H9 (cell line): Measurements from ENCODE around the gene ARHGEF1. TPM values are rescaled to one million over a fixed set of nuclear protein-coding genes. Genes with fewer than 3 reads are reported as not detected.

Experiments used
- DNase-seq: peaks from one replicate; pipeline ENCODE4 v3.0.0-alpha.2; 2017
- H2AFZ ChIP-seq: one replicate; pipeline ENCODE4 v1.6.1; 2013; ENCODE audit warnings: mild to moderate bottlenecking, low read length, control low read depth, moderate library complexity
- H2AK5ac ChIP-seq: 2 replicates; pipeline ENCODE4 v1.6.1; 2013; ENCODE audit warnings: low read length, control low read depth, mixed read lengths; ENCODE audit not compliant: insufficient read length
- H2BK120ac ChIP-seq: one replicate; pipeline ENCODE4 v1.6.1; 2013; ENCODE audit warnings: low read depth, mild to moderate bottlenecking, low read length, control low read depth, inconsistent platforms; ENCODE audit not compliant: poor library complexity, severe bottlenecking
- H2BK12ac ChIP-seq: 2 replicates; pipeline ENCODE4 v1.6.1; 2013; ENCODE audit warnings: low read length, control low read depth, mixed read lengths, low read depth; ENCODE audit not compliant: insufficient read length
- H2BK15ac ChIP-seq: 2 replicates; pipeline ENCODE4 v1.6.1; 2013; ENCODE audit warnings: low read depth, low read length, control low read depth
- H2BK20ac ChIP-seq: one replicate; pipeline ENCODE4 v1.6.1; 2013; ENCODE audit warnings: low read depth, mild to moderate bottlenecking, low read length, control low read depth, inconsistent platforms; ENCODE audit not compliant: poor library complexity, severe bottlenecking
- H2BK5ac ChIP-seq: 2 replicates; pipeline ENCODE4 v1.6.1; 2013; ENCODE audit warnings: low read length, control low read depth, mixed read lengths; ENCODE audit not compliant: insufficient read length
- H3K14ac ChIP-seq: 2 replicates; pipeline ENCODE4 v1.6.1; 2013; ENCODE audit warnings: low read length, control low read depth; ENCODE audit not compliant: insufficient read depth
- H3K18ac ChIP-seq: 2 replicates; pipeline ENCODE4 v1.6.1; 2013; ENCODE audit warnings: low read depth, mild to moderate bottlenecking, mixed read lengths, low read length, control low read depth; ENCODE audit not compliant: insufficient read length
- H3K23ac ChIP-seq: 2 replicates; pipeline ENCODE4 v1.6.1; 2013; ENCODE audit warnings: low read length, control low read depth, mixed read lengths, low read depth; ENCODE audit not compliant: insufficient read length
- H3K23me2 ChIP-seq: 2 replicates; pipeline ENCODE4 v1.6.1; 2013; ENCODE audit warnings: low read depth, mild to moderate bottlenecking, mixed read lengths, low read length, control low read depth; ENCODE audit not compliant: insufficient read length, poor library complexity, severe bottlenecking
- H3K27ac ChIP-seq: 2 replicates; pipeline ENCODE4 v1.5.1; 2013; ENCODE audit warnings: low read length, control low read depth, mixed read lengths, low read depth; ENCODE audit not compliant: insufficient read length
- H3K27me3 ChIP-seq: 2 replicates; pipeline ENCODE4 v1.6.1; 2013; ENCODE audit warnings: low read length, control low read depth, inconsistent platforms; ENCODE audit not compliant: insufficient read depth
- H3K4ac ChIP-seq: 2 replicates; pipeline ENCODE4 v1.6.1; 2013; ENCODE audit warnings: low read depth, mild to moderate bottlenecking, control low read depth, inconsistent platforms, low read length, moderate library complexity
- H3K4me1 ChIP-seq: 2 replicates; pipeline ENCODE4 v1.6.1; 2013; ENCODE audit warnings: low read length, control low read depth, inconsistent platforms; ENCODE audit not compliant: insufficient read depth
- H3K4me2 ChIP-seq: 2 replicates; pipeline ENCODE4 v1.6.1; 2013; ENCODE audit warnings: low read length, control low read depth, mixed read lengths; ENCODE audit not compliant: insufficient read length, insufficient read depth
- H3K56ac ChIP-seq: 2 replicates; pipeline ENCODE4 v1.6.1; 2013; ENCODE audit warnings: low read depth, mild to moderate bottlenecking, mixed read lengths, low read length, control low read depth; ENCODE audit not compliant: insufficient read length
- H3K79me1 ChIP-seq: 2 replicates; pipeline ENCODE4 v1.6.1; 2013; ENCODE audit warnings: low read depth, mild to moderate bottlenecking, moderate library complexity, low read length, control low read depth, inconsistent platforms; ENCODE audit not compliant: insufficient read depth, poor library complexity, severe bottlenecking
- H3K79me2 ChIP-seq: 2 replicates; pipeline ENCODE4 v1.6.1; 2013; ENCODE audit warnings: low read length, control low read depth, inconsistent platforms; ENCODE audit not compliant: insufficient read depth
- H3K9ac ChIP-seq: 2 replicates; pipeline ENCODE4 v1.6.1; 2013; ENCODE audit warnings: low read length, control low read depth, mixed read lengths; ENCODE audit not compliant: insufficient read length; ENCODE audit errors: extremely low read depth
- H3K9me3 ChIP-seq: one replicate; pipeline ENCODE4 v1.6.1; 2013; ENCODE audit warnings: low read depth, low read length, inconsistent platforms; ENCODE audit not compliant: control insufficient read depth
- H3T11ph ChIP-seq: one replicate; pipeline ENCODE4 v1.6.1; 2013; ENCODE audit warnings: mild to moderate bottlenecking, low read length, control low read depth, inconsistent platforms
- H4K20me1 ChIP-seq: one replicate; pipeline ENCODE4 v1.6.1; 2013; ENCODE audit not compliant: control insufficient read depth, insufficient read length, insufficient read depth
- H4K5ac ChIP-seq: 2 replicates; pipeline ENCODE4 v1.6.1; 2013; ENCODE audit warnings: low read depth, mild to moderate bottlenecking, mixed read lengths, low read length, control low read depth; ENCODE audit not compliant: insufficient read length
- H4K8ac ChIP-seq: replicated peaks from 2 replicates; pipeline ENCODE4 v1.6.1; 2013; ENCODE audit warnings: low read length, control low read depth, mixed read lengths, low read depth; ENCODE audit not compliant: insufficient read length
- H4K91ac ChIP-seq: 2 replicates; pipeline ENCODE4 v1.6.1; 2013; ENCODE audit warnings: low read depth, mild to moderate bottlenecking, moderate library complexity, mixed read lengths, low read length, control low read depth; ENCODE audit not compliant: insufficient read length
- H3K27ac Mint-ChIP-seq, 3 experiments: 2 replicates in 2 of 3; 3 replicates in 1 of 3; pipeline ENCODE4 v1.8.0; 2020 to 2021; ENCODE audit warnings: mixed read lengths in 3 of 3, mild to moderate bottlenecking in 1 of 3, moderate library complexity in 1 of 3
- H3K27me3 Mint-ChIP-seq: 2 replicates; pipeline ENCODE4 v1.8.0; 2021; ENCODE audit warnings: low read depth, mild to moderate bottlenecking, moderate library complexity, mixed read lengths
- H3K36me3 Mint-ChIP-seq, 3 experiments: 2 replicates in 2 of 3; 3 replicates in 1 of 3; pipeline ENCODE4 v1.8.0; 2020 to 2021; ENCODE audit warnings: low read depth in 3 of 3, mixed read lengths in 3 of 3; ENCODE audit not compliant: insufficient read depth in 1 of 3
- H3K4me1 Mint-ChIP-seq, 2 experiments: 2 replicates each; pipeline ENCODE4 v1.8.0; 2020; ENCODE audit warnings: mixed read lengths in 2 of 2
- H3K4me3 Mint-ChIP-seq, 2 experiments: 2 replicates in 1 of 2; 3 replicates in 1 of 2; pipeline ENCODE4 v1.8.0; 2020 to 2021; ENCODE audit warnings: mild to moderate bottlenecking in 2 of 2, mixed read lengths in 2 of 2, moderate library complexity in 1 of 2
- H3K9me3 Mint-ChIP-seq, 2 experiments: 2 replicates in 1 of 2; 3 replicates in 1 of 2; pipeline ENCODE4 v1.8.0; 2020; ENCODE audit warnings: mild to moderate bottlenecking in 2 of 2, mixed read lengths in 2 of 2, moderate library complexity in 1 of 2
- WGBS: extraction: QIAGEN DNeasy Blood & Tissue Kit; methylation state at CpG from one replicate; pipeline ENCODE4 v1.1.7; 2013; ENCODE audit warnings: missing lambda C conversion rate, low lambda C conversion rate, mixed read lengths; ENCODE audit not compliant: insufficient read length; ENCODE audit errors: extremely low coverage; 5-methylcytosine and 5-hydroxymethylcytosine counted together
- total RNA-seq: library from RNA; stranded (reverse); gene quantifications from 2 replicates; pipeline ENCODE4 v1.2.1, GENCODE V29; 2021
- TF ChIP-seq, protein P1 (sequence below): fragments of 200-600 bp; sonication (generic); conservative IDR thresholded peaks from 3 replicates; pipeline ENCODE4 v1.8.0; 2021; ENCODE audit warnings: antibody characterized with exemption, mild to moderate bottlenecking

ARHGEF1 gene
- total RNA-seq, 1 experiment from 2014 or later = 50.3 TPM

DNA sequence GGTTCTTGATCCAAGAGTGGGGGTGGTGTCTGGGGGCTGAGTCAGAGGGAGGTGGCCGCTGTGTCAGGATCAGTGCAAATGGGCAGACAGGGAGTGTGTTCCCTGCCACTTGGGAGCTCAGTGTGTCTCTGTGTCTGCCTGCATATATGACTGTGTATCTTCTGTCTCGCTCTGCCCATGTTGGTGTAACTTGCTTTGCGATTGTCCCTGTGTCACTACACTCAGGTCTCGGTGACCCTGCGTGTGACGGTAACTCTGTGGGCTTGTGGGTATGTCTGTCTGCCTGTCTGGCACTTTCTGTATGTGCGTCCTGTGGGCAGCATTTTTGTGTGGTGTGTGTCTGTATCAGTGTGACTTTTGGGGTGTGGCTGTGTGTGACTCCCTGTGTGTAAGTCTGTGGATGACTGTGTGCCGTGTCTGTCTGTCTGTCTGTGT lies 53.4 kb downstream of the ARHGEF1 start:
- no peak overlapping the region for H2AK5ac ChIP-seq
- peaks cover 4% of the 10 kb centered on the region for H3K23me2 ChIP-seq
- H3K4me3 Mint-ChIP-seq = no peak overlapping the region
- H4K8ac ChIP-seq = no peak overlapping the region
- H3K18ac ChIP-seq = no peak overlapping the region
- WGBS = no CpG with 5 or more reads among the region's 8 CpGs
- H3K4me1 ChIP-seq = no peaks in the 10 kb centered on the region; the same call in 1 of the 2 replicates
- H3K79me2 ChIP-seq = no peaks in the 10 kb centered on the region
- H3K9me3 ChIP-seq = no peaks in the 10 kb centered on the region
- H3K27ac Mint-ChIP-seq = no peak overlapping the region
- TF ChIP-seq, protein P1, sequence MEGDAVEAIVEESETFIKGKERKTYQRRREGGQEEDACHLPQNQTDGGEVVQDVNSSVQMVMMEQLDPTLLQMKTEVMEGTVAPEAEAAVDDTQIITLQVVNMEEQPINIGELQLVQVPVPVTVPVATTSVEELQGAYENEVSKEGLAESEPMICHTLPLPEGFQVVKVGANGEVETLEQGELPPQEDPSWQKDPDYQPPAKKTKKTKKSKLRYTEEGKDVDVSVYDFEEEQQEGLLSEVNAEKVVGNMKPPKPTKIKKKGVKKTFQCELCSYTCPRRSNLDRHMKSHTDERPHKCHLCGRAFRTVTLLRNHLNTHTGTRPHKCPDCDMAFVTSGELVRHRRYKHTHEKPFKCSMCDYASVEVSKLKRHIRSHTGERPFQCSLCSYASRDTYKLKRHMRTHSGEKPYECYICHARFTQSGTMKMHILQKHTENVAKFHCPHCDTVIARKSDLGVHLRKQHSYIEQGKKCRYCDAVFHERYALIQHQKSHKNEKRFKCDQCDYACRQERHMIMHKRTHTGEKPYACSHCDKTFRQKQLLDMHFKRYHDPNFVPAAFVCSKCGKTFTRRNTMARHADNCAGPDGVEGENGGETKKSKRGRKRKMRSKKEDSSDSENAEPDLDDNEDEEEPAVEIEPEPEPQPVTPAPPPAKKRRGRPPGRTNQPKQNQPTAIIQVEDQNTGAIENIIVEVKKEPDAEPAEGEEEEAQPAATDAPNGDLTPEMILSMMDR = no peak
- no peak overlapping the region for H2BK20ac ChIP-seq
- H3K4me2 ChIP-seq = no peak overlapping the region
- no peak overlapping the region for H3T11ph ChIP-seq
- no peak overlapping the region for H2BK120ac ChIP-seq
- H3K27me3 Mint-ChIP-seq = peaks cover 19% of the 10 kb centered on the region
- no peak overlapping the region for H3K23ac ChIP-seq
- H3K4ac ChIP-seq = no peak overlapping the region
- no peak overlapping the region for H2BK15ac ChIP-seq
- H3K14ac ChIP-seq = no peak overlapping the region
- H3K9me3 Mint-ChIP-seq = no peaks in the 10 kb centered on the region
- no peak overlapping the region for H2BK5ac ChIP-seq
- no peak for DNase-seq
- no peaks in the 10 kb centered on the region for H3K79me1 ChIP-seq
- H2BK12ac ChIP-seq = no peak overlapping the region
- peaks cover 55% of the 10 kb centered on the region; the same call in 1 of the 2 replicates for H3K27me3 ChIP-seq
- H3K4me1 Mint-ChIP-seq = peaks cover 15 to 41% of the 10 kb centered on the region in 2 experiments
- no peak overlapping the region for H3K56ac ChIP-seq
- no peak overlapping the region for H3K9ac ChIP-seq
- no peaks in the 10 kb centered on the region for H4K20me1 ChIP-seq
- H3K36me3 Mint-ChIP-seq = no peaks in the 10 kb centered on the region; a peak in 1 of 7 replicates
- no peak overlapping the region for H4K91ac ChIP-seq
- H4K5ac ChIP-seq = no peak overlapping the region
- no peak overlapping the region for H2AFZ ChIP-seq
- H3K27ac ChIP-seq = no peak overlapping the region
